22Rv1 (cell line): ENCODE results near the gene PLXNA4.

Experiments
- CTCF ChIP-seq: fragments of 450-650 bp; IDR thresholded peaks from 2 replicates; pipeline ENCODE4 v1.5.1; 2017; ENCODE audit warnings: mild to moderate bottlenecking
- ZFX ChIP-seq: fragments of 450-650 bp; IDR thresholded peaks from 2 replicates; pipeline ENCODE4 v1.6.1; 2017; ENCODE audit warnings: antibody characterized with exemption, borderline replicate concordance

- no peak for TF ChIP-seq CTCF
- TF ChIP-seq ZFX: no peak
Observed at GRCh38 chr7:132480534-132480933, 95.7 kb downstream of the PLXNA4 start.
